ENCODE data around the gene EXOSC10.
"Not testable (repeated sequence)": the region's sequence is repeated elsewhere in the genome, so short reads cannot be mapped to it uniquely, and the experiment has no call there.

EXOSC10 gene

GRCh38 chr1:11042995-11043874, 56.4 kb downstream of the EXOSC10 start:
- no peak for DNase-seq

DNA sequence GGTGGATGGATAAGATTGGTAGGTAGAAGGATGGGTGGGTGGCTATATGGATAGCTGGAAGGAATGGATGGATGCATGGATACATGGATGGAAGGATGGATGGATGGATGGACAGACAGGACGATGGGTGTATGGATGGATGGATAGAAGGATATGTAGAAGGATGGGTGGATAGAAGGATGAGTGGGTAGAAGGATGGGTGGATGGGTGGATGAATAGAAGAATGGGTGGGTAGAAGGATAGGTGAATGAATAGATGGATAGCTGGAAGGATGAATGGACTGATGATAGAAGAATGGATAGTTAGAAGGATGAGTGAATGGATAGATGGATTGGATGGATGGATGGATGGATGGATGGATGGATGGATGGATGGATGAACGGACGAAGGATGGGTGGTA, 57.6 kb downstream of the EXOSC10 start:
- no peak for DNase-seq

GRCh38 chr1:11041048-11041447, 58.6 kb downstream of the EXOSC10 start:
- no peak for DNase-seq

- not testable (repeated sequence) for DNase-seq
These were observed 59.6 kb downstream of the EXOSC10 start for GRCh38 chr1:11040105-11040429.

GRCh38 chr1:11039351-11040104, 60.1 kb downstream of the EXOSC10 start:
- no peak for DNase-seq

GRCh38 chr1:11037740-11038182, 61.9 kb downstream of the EXOSC10 start:
- DNase-seq = peak; percentile 67 to 88 (median 81)

DNA sequence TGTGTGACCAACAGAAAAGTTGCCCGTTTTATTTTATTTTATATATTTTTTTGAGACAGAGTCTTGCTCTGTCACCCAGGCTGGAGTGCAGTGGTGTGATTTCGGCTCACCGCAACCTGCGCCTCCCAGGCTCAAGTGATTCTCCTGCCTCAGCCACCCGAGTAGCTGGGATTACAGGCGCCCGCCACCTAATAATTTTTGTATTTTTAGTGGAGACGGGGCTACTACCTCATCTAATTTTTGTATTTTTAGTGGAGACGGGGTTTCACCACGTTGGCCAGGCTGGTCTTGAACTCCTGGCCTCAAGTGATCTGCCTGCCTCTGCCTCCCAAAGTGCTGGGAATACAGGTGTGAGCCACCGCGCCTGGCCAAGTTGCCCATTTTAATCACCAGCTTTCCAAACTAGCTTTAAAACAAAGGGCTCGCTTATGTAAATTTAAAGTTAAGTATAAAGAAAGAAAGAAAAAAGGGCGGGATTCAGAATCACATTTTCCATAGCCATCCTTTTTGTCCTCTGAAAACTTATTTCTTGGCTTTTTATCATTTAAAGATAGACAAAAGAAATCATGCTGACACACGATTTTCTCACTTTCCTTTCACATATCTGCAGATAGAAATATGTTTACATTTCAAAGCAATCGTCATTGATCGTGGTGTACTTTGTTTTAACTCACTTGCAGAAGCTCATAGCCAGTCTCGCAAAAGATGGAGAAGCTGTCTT, 62.5 kb downstream of the EXOSC10 start:
- not testable (repeated sequence) for DNase-seq

- DNase-seq = no peak
These were observed 67.9 kb downstream of the EXOSC10 start for GRCh38 chr1:11031624-11032262.

- DNase-seq = no peak
These were observed 68.8 kb downstream of the EXOSC10 start for GRCh38 chr1:11030865-11031264.

DNA sequence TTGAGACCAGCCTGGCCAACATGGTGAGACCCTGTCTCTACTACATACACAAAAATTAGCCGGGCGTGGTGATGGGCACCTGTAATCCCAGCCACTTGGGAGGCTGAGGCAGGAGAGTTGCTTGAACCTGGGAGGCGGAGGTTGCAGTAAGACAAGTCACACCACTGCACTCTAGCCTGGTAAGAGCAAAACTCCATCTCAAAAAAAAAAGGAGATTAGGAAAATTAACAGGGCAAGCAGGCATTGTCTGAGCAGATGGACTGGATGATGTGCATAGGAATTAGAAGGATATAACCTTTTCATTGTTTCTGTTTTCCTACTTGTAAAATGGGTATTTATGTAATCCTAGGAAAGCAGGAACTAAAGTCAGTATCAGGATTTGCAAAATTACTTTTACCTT, 71.7 kb downstream of the EXOSC10 start:
- no peak for DNase-seq

- no peak for DNase-seq
These were observed 72.4 kb downstream of the EXOSC10 start for GRCh38 chr1:11027316-11027715.

DNA sequence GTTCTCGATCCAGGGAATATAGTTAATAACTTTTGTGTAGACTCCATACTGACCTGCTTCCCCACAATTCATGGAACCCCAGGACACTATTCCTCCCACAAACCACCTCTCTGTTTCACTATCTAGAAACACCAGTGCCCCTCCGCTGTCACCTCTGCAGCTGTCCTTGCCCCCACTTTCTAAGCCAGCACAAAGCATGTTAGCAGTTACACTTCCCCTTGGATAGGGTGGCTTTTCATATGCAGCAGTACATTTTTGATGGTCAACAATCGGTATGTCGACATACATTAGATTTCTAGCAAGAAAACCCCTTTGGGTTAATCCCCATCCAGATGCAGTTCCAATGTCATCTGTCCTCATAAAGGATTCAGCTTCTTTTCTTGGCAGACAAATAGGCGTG, 72.8 kb downstream of the EXOSC10 start:
- DNase-seq = no peak

GRCh38 chr1:11026052-11026451, 73.6 kb downstream of the EXOSC10 start:
- no peak for DNase-seq

GRCh38 chr1:11025618-11026017, 74.1 kb downstream of the EXOSC10 start:
- no peak for DNase-seq

- no peak for DNase-seq
These were observed 74.8 kb downstream of the EXOSC10 start for GRCh38 chr1:11024874-11025203.

GRCh38 chr1:11024154-11024873, 75.4 kb downstream of the EXOSC10 start:
- no peak for DNase-seq

DNA sequence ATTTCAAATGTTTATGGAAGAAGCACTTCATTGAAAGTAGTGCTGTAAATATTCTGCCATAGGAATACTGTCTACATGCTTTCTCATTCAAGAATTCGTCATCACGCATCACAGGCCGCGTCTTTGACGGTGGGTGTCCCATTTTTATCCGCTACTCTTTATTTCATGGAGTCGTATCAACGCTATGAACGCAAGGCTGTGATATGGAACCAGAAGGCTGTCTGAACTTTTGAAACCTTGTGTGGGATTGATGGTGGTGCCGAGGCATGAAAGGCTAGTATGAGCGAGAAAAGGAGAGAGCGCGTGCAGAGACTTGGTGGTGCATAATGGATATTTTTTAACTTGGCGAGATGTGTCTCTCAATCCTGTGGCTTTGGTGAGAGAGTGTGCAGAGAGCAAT, 76.5 kb downstream of the EXOSC10 start:
- DNase-seq = no peak

DNA sequence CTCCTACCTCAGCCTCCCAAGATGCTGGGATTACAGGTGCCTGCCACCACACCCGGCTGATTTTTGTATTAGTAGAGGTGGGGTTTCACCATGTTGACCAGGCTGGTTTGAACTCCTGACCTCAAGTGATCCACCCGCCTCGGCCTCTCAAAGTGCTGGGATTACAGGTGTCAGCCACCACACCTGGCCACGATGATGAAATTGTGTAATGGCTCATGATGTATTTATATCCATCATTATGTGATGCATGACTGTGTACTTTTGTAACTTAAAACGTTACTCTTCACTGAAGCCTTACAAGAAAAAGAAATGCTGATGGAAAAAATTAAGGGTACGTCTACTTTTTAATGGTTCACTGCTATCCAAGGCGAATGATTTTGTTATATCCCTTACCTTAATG, 79.7 kb downstream of the EXOSC10 start:
- DNase-seq = no peak

- not testable (repeated sequence) for DNase-seq
These were observed 80.3 kb downstream of the EXOSC10 start for GRCh38 chr1:11019358-11019757.

Data from T-helper 1 cell (primary cell).